ENCODE data around the gene SPON1. TPM values are rescaled to one million over a fixed set of nuclear protein-coding genes. Genes with fewer than 3 reads are reported as not detected.

The SPON1 gene
- total and polyA plus RNA-seq, 2 experiments from 2014 or later: 2.9 to 6.4 TPM

DNA sequence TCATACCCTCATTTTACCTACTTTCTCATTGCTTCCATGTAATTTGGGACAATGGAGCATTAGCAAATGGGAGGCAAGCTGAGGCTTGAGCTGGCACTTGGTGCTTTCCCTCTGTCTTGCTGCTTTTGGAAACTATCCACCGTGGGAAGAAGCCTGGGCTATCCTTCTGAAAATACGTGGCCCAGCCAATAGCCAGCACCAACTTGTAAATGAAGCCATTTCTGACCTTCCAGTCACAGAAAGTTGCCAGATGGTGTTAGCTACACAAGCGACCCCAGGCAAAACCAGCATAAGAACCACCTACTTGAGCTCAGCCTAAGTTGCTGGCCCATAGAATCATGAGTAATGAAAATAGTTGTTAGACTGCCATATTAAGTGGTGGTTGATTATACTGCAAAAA is 18.5 kb upstream of the SPON1 start:
- no peak overlapping the region for H3K4me3 ChIP-seq
- no peaks in the 10 kb centered on the region for H3F3A ChIP-seq (replicated peaks; ENCODE audit: low read depth)
- H3K4me1 Mint-ChIP-seq: peaks cover 3% of the 10 kb centered on the region; the same call in 1 of the 3 replicates
- no peak overlapping the region for H3K27ac ChIP-seq (ENCODE audit: low read depth)
- ATAC-seq (no peak), DNase-seq (ENCODE audit: low spot score) (no peak)
- peaks cover 6% of the 10 kb centered on the region for H3K27me3 Mint-ChIP-seq (ENCODE audit: insufficient read depth, low read depth, poor library complexity)
- no peaks in the 10 kb centered on the region for H4K20me1 ChIP-seq (replicated peaks; ENCODE audit: insufficient read depth)
- H3K36me3 ChIP-seq (ENCODE audit: insufficient read depth): 0 out of 2 replicates have a peak, but pooled peaks cover 4% of the 10 kb centered on the region
- peaks cover 3% of the 10 kb centered on the region; the same call in 1 of the 3 replicates for H3K36me3 Mint-ChIP-seq (ENCODE audit: low read depth)
- peaks cover 13% of the 10 kb centered on the region for H3K9me3 Mint-ChIP-seq
- no peaks in the 10 kb centered on the region for H3K9me2 ChIP-seq (ENCODE audit: insufficient read depth)
- H3K27ac Mint-ChIP-seq: no peak overlapping the region
- H3K79me2 ChIP-seq (replicated peaks; ENCODE audit: insufficient read depth): no peaks in the 10 kb centered on the region
- H3K27me3 ChIP-seq (ENCODE audit: insufficient read depth): no peaks in the 10 kb centered on the region
- TF ChIP-seq CREB1 (CRISPR knock-in tag; IDR thresholded peaks at IDR 0.05; ENCODE audit: low read depth): no peak
- TF ChIP-seq ZNF114 (CRISPR knock-in tag; IDR thresholded peaks at IDR 0.05): no peak
- no peak for TF ChIP-seq ZNF331 (CRISPR knock-in tag; IDR thresholded peaks at IDR 0.05; ENCODE audit: low read depth)
- TF ChIP-seq, protein P1, sequence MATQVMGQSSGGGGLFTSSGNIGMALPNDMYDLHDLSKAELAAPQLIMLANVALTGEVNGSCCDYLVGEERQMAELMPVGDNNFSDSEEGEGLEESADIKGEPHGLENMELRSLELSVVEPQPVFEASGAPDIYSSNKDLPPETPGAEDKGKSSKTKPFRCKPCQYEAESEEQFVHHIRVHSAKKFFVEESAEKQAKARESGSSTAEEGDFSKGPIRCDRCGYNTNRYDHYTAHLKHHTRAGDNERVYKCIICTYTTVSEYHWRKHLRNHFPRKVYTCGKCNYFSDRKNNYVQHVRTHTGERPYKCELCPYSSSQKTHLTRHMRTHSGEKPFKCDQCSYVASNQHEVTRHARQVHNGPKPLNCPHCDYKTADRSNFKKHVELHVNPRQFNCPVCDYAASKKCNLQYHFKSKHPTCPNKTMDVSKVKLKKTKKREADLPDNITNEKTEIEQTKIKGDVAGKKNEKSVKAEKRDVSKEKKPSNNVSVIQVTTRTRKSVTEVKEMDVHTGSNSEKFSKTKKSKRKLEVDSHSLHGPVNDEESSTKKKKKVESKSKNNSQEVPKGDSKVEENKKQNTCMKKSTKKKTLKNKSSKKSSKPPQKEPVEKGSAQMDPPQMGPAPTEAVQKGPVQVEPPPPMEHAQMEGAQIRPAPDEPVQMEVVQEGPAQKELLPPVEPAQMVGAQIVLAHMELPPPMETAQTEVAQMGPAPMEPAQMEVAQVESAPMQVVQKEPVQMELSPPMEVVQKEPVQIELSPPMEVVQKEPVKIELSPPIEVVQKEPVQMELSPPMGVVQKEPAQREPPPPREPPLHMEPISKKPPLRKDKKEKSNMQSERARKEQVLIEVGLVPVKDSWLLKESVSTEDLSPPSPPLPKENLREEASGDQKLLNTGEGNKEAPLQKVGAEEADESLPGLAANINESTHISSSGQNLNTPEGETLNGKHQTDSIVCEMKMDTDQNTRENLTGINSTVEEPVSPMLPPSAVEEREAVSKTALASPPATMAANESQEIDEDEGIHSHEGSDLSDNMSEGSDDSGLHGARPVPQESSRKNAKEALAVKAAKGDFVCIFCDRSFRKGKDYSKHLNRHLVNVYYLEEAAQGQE (IDR thresholded peaks at IDR 0.05; ENCODE audit: unreplicated experiment): no peak
- TF ChIP-seq, protein P2, sequence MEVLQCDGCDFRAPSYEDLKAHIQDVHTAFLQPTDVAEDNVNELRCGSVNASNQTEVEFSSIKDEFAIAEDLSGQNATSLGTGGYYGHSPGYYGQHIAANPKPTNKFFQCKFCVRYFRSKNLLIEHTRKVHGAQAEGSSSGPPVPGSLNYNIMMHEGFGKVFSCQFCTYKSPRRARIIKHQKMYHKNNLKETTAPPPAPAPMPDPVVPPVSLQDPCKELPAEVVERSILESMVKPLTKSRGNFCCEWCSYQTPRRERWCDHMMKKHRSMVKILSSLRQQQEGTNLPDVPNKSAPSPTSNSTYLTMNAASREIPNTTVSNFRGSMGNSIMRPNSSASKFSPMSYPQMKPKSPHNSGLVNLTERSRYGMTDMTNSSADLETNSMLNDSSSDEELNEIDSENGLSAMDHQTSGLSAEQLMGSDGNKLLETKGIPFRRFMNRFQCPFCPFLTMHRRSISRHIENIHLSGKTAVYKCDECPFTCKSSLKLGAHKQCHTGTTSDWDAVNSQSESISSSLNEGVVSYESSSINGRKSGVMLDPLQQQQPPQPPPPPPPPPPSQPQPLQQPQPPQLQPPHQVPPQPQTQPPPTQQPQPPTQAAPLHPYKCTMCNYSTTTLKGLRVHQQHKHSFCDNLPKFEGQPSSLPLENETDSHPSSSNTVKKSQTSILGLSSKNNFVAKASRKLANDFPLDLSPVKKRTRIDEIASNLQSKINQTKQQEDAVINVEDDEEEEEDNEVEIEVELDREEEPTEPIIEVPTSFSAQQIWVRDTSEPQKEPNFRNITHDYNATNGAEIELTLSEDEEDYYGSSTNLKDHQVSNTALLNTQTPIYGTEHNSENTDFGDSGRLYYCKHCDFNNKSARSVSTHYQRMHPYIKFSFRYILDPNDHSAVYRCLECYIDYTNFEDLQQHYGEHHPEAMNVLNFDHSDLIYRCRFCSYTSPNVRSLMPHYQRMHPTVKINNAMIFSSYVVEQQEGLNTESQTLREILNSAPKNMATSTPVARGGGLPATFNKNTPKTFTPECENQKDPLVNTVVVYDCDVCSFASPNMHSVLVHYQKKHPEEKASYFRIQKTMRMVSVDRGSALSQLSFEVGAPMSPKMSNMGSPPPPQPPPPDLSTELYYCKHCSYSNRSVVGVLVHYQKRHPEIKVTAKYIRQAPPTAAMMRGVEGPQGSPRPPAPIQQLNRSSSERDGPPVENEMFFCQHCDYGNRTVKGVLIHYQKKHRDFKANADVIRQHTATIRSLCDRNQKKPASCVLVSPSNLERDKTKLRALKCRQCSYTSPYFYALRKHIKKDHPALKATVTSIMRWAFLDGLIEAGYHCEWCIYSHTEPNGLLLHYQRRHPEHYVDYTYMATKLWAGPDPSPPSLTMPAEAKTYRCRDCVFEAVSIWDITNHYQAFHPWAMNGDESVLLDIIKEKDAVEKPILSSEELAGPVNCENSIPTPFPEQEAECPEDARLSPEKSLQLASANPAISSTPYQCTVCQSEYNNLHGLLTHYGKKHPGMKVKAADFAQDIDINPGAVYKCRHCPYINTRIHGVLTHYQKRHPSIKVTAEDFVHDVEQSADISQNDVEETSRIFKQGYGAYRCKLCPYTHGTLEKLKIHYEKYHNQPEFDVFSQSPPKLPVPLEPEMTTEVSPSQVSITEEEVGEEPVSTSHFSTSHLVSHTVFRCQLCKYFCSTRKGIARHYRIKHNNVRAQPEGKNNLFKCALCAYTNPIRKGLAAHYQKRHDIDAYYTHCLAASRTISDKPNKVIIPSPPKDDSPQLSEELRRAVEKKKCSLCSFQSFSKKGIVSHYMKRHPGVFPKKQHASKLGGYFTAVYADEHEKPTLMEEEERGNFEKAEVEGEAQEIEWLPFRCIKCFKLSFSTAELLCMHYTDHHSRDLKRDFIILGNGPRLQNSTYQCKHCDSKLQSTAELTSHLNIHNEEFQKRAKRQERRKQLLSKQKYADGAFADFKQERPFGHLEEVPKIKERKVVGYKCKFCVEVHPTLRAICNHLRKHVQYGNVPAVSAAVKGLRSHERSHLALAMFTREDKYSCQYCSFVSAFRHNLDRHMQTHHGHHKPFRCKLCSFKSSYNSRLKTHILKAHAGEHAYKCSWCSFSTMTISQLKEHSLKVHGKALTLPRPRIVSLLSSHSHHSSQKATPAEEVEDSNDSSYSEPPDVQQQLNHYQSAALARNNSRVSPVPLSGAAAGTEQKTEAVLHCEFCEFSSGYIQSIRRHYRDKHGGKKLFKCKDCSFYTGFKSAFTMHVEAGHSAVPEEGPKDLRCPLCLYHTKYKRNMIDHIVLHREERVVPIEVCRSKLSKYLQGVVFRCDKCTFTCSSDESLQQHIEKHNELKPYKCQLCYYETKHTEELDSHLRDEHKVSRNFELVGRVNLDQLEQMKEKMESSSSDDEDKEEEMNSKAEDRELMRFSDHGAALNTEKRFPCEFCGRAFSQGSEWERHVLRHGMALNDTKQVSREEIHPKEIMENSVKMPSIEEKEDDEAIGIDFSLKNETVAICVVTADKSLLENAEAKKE (CRISPR knock-in tag; IDR thresholded peaks at IDR 0.05): no peak
- no peak for TF ChIP-seq NANOG (IDR thresholded peaks at IDR 0.05; ENCODE audit: borderline replicate concordance)
- TF ChIP-seq STAT1 (IDR thresholded peaks at IDR 0.05; ENCODE audit: unreplicated experiment): no peak
- TF ChIP-seq, protein P3, sequence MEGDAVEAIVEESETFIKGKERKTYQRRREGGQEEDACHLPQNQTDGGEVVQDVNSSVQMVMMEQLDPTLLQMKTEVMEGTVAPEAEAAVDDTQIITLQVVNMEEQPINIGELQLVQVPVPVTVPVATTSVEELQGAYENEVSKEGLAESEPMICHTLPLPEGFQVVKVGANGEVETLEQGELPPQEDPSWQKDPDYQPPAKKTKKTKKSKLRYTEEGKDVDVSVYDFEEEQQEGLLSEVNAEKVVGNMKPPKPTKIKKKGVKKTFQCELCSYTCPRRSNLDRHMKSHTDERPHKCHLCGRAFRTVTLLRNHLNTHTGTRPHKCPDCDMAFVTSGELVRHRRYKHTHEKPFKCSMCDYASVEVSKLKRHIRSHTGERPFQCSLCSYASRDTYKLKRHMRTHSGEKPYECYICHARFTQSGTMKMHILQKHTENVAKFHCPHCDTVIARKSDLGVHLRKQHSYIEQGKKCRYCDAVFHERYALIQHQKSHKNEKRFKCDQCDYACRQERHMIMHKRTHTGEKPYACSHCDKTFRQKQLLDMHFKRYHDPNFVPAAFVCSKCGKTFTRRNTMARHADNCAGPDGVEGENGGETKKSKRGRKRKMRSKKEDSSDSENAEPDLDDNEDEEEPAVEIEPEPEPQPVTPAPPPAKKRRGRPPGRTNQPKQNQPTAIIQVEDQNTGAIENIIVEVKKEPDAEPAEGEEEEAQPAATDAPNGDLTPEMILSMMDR (conservative IDR thresholded peaks at IDR 0.05; ENCODE audit: low read depth in 2 of 2): no peak
- no peak for TF ChIP-seq JUNB (IDR thresholded peaks at IDR 0.05; ENCODE audit: unreplicated experiment)
- no peak for TF ChIP-seq EZH2phosphoT487 (IDR thresholded peaks at IDR 0.05; ENCODE audit: unreplicated experiment)
- TF ChIP-seq POLR2AphosphoS5 (IDR thresholded peaks at IDR 0.05; ENCODE audit: low read depth): no peak
- TF ChIP-seq, protein P4, sequence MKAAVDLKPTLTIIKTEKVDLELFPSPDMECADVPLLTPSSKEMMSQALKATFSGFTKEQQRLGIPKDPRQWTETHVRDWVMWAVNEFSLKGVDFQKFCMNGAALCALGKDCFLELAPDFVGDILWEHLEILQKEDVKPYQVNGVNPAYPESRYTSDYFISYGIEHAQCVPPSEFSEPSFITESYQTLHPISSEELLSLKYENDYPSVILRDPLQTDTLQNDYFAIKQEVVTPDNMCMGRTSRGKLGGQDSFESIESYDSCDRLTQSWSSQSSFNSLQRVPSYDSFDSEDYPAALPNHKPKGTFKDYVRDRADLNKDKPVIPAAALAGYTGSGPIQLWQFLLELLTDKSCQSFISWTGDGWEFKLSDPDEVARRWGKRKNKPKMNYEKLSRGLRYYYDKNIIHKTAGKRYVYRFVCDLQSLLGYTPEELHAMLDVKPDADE (IDR thresholded peaks at IDR 0.05): no peak
- no peaks in the 10 kb centered on the region for H3K4me1 ChIP-seq (ENCODE audit: insufficient read depth)
- H3K4me3 Mint-ChIP-seq: no peak overlapping the region
- no peak overlapping the region for H2AFZ ChIP-seq
- H3K4me2 ChIP-seq: no peak overlapping the region
